Neuronal stem cell (in vitro differentiated cells): Measurements from ENCODE around the gene TMCO6.

Experiments
- DNase-seq: peaks from one replicate; pipeline ENCODE4 v3.0.0-alpha.2; 2013; ENCODE audit warnings: low spot score
- H2AFZ ChIP-seq: one replicate; pipeline ENCODE4 v1.6.1; 2013; ENCODE audit warnings: mild to moderate bottlenecking, low read length, inconsistent platforms
- H2AK5ac ChIP-seq: 2 replicates; pipeline ENCODE4 v1.6.1; 2013; ENCODE audit warnings: low read depth, mild to moderate bottlenecking, inconsistent platforms, low read length, moderate library complexity, mixed read lengths
- H2BK120ac ChIP-seq: 2 replicates; pipeline ENCODE4 v1.6.1; 2013; ENCODE audit warnings: low read depth, mild to moderate bottlenecking, inconsistent platforms, low read length, moderate library complexity, mixed read lengths
- H2BK12ac ChIP-seq: one replicate; pipeline ENCODE4 v1.6.1; 2013; ENCODE audit warnings: low read length, inconsistent platforms
- H2BK15ac ChIP-seq: 2 replicates; pipeline ENCODE4 v1.6.1; 2013; ENCODE audit warnings: mild to moderate bottlenecking, low read length, inconsistent platforms, mixed read lengths
- H2BK5ac ChIP-seq: one replicate; pipeline ENCODE4 v1.6.1; 2013; ENCODE audit warnings: inconsistent platforms, mild to moderate bottlenecking, low read length, moderate library complexity
- H3K14ac ChIP-seq: one replicate; pipeline ENCODE4 v1.6.1; 2013; ENCODE audit warnings: low read length, inconsistent platforms
- H3K18ac ChIP-seq: 2 replicates; pipeline ENCODE4 v1.6.1; 2013; ENCODE audit warnings: low read length, inconsistent platforms
- H3K23ac ChIP-seq: 2 replicates; pipeline ENCODE4 v1.6.1; 2013; ENCODE audit warnings: low read depth, mild to moderate bottlenecking, mixed read lengths, low read length, inconsistent platforms; ENCODE audit not compliant: poor library complexity
- H3K27ac ChIP-seq: replicated peaks from 3 replicates; pipeline ENCODE4 v1.5.1; 2013; ENCODE audit warnings: low read length, inconsistent platforms
- H3K27me3 ChIP-seq, 3 experiments: 2 replicates each; pipeline ENCODE4 v1.6.1; 2013; ENCODE audit warnings: low read length in 3 of 3, mild to moderate bottlenecking in 2 of 3, inconsistent platforms in 1 of 3, low read depth in 1 of 3, mixed read lengths in 1 of 3, moderate library complexity in 1 of 3; ENCODE audit not compliant: control insufficient read depth in 3 of 3, insufficient read depth in 3 of 3
- H3K36me3 ChIP-seq, 2 donors: replicated peaks in 1 of 2; 2 replicates each; pipeline ENCODE4 v1.6.1; 2013; ENCODE audit warnings: low read length in 2 of 2; ENCODE audit not compliant: control insufficient read depth in 2 of 2, insufficient read depth in 2 of 2
- H3K4ac ChIP-seq: 2 replicates; pipeline ENCODE4 v1.6.1; 2013; ENCODE audit warnings: inconsistent platforms, mild to moderate bottlenecking, low read length, moderate library complexity
- H3K4me1 ChIP-seq, 2 donors: 1 replicate in 1 of 2; 2 replicates in 1 of 2; pipeline ENCODE4 v1.6.1; 2013; ENCODE audit warnings: low read length in 2 of 2, low read depth in 1 of 2; ENCODE audit not compliant: control insufficient read depth in 2 of 2, insufficient read depth in 1 of 2
- H3K4me2 ChIP-seq: one replicate; pipeline ENCODE4 v1.6.1; 2013; ENCODE audit warnings: mild to moderate bottlenecking, low read length, inconsistent platforms; ENCODE audit not compliant: insufficient read depth, poor library complexity, severe bottlenecking
- H3K4me3 ChIP-seq, 2 donors: 2 replicates each; pipeline ENCODE4 v1.5.1; 2013; ENCODE audit warnings: low read length in 2 of 2, mild to moderate bottlenecking in 2 of 2, inconsistent platforms in 1 of 2, moderate library complexity in 1 of 2
- H3K79me1 ChIP-seq: one replicate; pipeline ENCODE4 v1.6.1; 2013; ENCODE audit warnings: low read depth, mild to moderate bottlenecking, inconsistent platforms, low read length, moderate library complexity
- H3K9ac ChIP-seq: one replicate; pipeline ENCODE4 v1.6.1; 2013; ENCODE audit warnings: mild to moderate bottlenecking, low read depth, low read length, inconsistent platforms; ENCODE audit not compliant: poor library complexity
- H3K9me3 ChIP-seq, 2 donors: replicated peaks in 1 of 2; 2 replicates each; pipeline versions ENCODE3 to v1.6.1; 2013; ENCODE audit warnings: low read length in 2 of 2, mild to moderate bottlenecking in 2 of 2, inconsistent platforms in 1 of 2, low read depth in 1 of 2, mixed read lengths in 1 of 2, moderate library complexity in 1 of 2; ENCODE audit not compliant: control insufficient read depth in 2 of 2, insufficient read depth in 1 of 2
- H4K8ac ChIP-seq: one replicate; pipeline ENCODE4 v1.6.1; 2013; ENCODE audit warnings: low read depth, mild to moderate bottlenecking, inconsistent platforms, low read length, moderate library complexity
- H4K91ac ChIP-seq: one replicate; pipeline ENCODE4 v1.6.1; 2013; ENCODE audit warnings: low read length, low read depth, mild to moderate bottlenecking, inconsistent platforms; ENCODE audit not compliant: poor library complexity
- WGBS, 2 donors: extraction: QIAGEN DNeasy Blood & Tissue Kit; methylation state at CpG; one replicate each; pipeline ENCODE4 v1.1.7; 2013; ENCODE audit warnings: missing lambda C conversion rate in 2 of 2, mixed read lengths in 1 of 2; ENCODE audit not compliant: insufficient read length in 2 of 2, insufficient replicate concordance in 1 of 2; ENCODE audit errors: extremely low coverage in 2 of 2; 5-methylcytosine and 5-hydroxymethylcytosine counted together

TMCO6 gene

DNA sequence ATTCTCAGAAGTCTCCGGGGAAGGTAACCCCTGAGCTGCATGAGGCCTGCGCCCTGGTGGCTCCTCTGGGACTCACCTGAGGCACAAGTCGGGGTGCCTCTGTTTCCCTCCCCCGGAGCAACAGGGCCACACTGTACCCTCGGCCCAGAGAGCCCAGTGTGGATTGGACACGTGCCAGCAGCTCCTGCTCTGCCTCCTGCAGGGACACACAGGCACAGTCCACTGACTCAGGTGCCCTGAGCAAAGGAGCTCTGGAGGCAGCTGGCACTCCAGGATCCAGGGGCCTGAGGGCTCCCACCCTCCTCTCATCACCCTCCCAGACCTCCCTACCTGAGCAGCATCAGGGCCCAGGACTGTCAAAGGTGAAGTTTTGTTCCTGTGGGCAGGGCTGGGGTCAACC lies 45.1 kb upstream of the TMCO6 start:
- Histone ChIP-seq H3K18ac (no peak overlapping the region), H2AK5ac (peak overlapping the region; percentile 56), H2BK15ac (no peak overlapping the region), H4K91ac (no peak overlapping the region), H3K79me1 (no peaks in the 10 kb centered on the region), H2BK12ac (no peak overlapping the region), H3K36me3 (no peaks in the 10 kb centered on the region), H3K9me3 (no peaks in the 10 kb centered on the region), H3K4me3 (peak overlapping the region in 1 of 2 donors; percentile 64), H3K4me2 (no peak overlapping the region), H4K8ac (no peak overlapping the region), H3K4me1 (peaks cover 0 to 1% of the 10 kb centered on the region in 2 donors), H3K9ac (peak overlapping the region; percentile 3), H3K4ac (no peak overlapping the region), H3K27me3 (peaks cover 0 to 9% (median 0%) of the 10 kb centered on the region in 3 experiments), H2AFZ (no peak overlapping the region), H2BK5ac (no peak overlapping the region), H2BK120ac (no peak overlapping the region), H3K14ac (no peak overlapping the region), H3K27ac (no peak overlapping the region), H3K23ac (no peak overlapping the region)
- no peak for DNase-seq
- WGBS, 2 donors, result no CpG with 5 or more reads among the region's 6 CpGs

DNA sequence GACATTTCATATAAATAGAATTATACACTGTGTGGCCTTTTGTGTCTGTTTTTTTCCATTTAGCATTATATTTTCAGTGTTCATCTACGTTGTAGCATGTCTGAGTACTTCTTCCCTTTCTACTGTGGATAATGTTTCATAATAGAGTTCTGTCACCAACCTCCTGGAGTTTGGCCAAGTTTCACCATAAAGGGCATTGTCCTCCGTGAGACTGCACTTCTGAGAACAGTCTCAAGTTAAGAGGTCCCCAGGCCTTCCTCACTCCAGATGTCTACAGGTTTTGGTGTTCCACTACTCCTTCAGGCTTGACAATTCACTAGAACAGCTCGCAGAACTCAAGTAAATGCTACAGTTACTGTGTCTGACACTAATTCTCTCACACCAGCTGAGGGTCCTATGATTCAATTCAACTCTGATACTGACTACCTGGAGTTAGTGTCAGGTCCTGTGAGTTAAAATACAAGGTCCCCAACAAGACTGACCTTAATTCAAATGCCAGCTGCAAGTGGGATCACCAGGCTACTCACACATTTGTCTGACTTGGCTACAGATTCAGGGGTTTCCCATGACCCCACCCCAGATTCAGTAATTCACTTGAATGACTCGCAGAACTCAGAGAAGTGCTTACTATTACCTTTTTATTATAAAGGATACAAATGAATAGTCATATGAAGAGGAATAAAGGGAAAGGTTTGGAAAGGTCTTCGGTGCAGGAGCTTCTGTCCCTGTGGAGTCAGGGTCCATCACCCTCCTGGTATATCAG lies 43.5 kb upstream of the TMCO6 start:
- Histone ChIP-seq H2BK12ac (no peak overlapping the region), H3K4me3 (no peak overlapping the region), H3K18ac (no peak overlapping the region), H3K14ac (no peak overlapping the region), H3K27ac (no peak overlapping the region), H4K8ac (no peak overlapping the region), H3K4ac (no peak overlapping the region), H3K4me1 (no peaks in the 10 kb centered on the region), H3K79me1 (no peaks in the 10 kb centered on the region), H3K9me3 (no peaks in the 10 kb centered on the region), H3K23ac (no peak overlapping the region), H3K27me3 (peaks cover 0 to 6% (median 0%) of the 10 kb centered on the region in 3 experiments), H3K4me2 (no peak overlapping the region), H2AFZ (no peak overlapping the region), H4K91ac (no peak overlapping the region), H2AK5ac (no peak overlapping the region), H2BK15ac (no peak overlapping the region), H3K36me3 (no peaks in the 10 kb centered on the region), H3K9ac (no peak overlapping the region), H2BK5ac (no peak overlapping the region), H2BK120ac (no peak overlapping the region)
- WGBS, 2 donors, result no CpG with 5 or more reads among the region's 5 CpGs
- DNase-seq, result no peak

DNA sequence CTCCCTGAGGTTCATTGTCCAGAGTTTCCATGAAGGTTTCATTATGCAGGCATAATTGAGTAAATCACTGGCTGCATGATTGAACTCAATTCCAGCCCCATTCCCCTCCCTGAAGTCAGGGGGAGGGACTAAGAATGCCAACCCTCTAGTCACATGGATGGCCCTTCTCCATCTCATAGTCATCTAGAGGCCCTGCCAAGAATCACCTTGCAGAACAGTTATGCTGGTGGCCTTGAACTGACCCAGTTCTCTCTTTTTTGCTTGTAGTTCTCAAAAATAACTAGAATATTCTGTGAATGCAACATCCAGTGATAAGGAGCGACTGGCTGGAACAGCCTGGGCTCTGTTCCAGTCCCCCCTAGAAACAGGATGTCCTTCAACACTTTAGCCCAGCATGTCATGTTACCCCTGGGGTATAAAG lies 42.9 kb upstream of the TMCO6 start:
- H3K23ac ChIP-seq, result no peak overlapping the region
- H3K4me2 ChIP-seq, result no peak overlapping the region
- no peak overlapping the region for H2AFZ ChIP-seq
- H3K36me3 ChIP-seq, result no peaks in the 10 kb centered on the region
- no peak overlapping the region for H2BK12ac ChIP-seq
- H3K14ac ChIP-seq, result no peak overlapping the region
- H3K27me3 ChIP-seq, result peaks cover 0 to 10% (median 0%) of the 10 kb centered on the region in 3 experiments
- H2BK15ac ChIP-seq, result no peak overlapping the region
- WGBS, 2 donors, result no CpG with 5 or more reads among the region's 1 CpG
- no peak overlapping the region for H4K8ac ChIP-seq
- no peak overlapping the region for H4K91ac ChIP-seq
- H3K79me1 ChIP-seq, result no peaks in the 10 kb centered on the region
- H3K18ac ChIP-seq, result no peak overlapping the region
- H2BK120ac ChIP-seq, result no peak overlapping the region
- no peak overlapping the region for H3K4ac ChIP-seq
- no peak overlapping the region for H3K9ac ChIP-seq
- H3K27ac ChIP-seq, result no peak overlapping the region
- no peak overlapping the region for H2BK5ac ChIP-seq
- no peaks in the 10 kb centered on the region for H3K9me3 ChIP-seq
- no peak for DNase-seq
- no peak overlapping the region for H2AK5ac ChIP-seq
- H3K4me3 ChIP-seq, result no peak overlapping the region
- H3K4me1 ChIP-seq, result no peaks in the 10 kb centered on the region

DNA sequence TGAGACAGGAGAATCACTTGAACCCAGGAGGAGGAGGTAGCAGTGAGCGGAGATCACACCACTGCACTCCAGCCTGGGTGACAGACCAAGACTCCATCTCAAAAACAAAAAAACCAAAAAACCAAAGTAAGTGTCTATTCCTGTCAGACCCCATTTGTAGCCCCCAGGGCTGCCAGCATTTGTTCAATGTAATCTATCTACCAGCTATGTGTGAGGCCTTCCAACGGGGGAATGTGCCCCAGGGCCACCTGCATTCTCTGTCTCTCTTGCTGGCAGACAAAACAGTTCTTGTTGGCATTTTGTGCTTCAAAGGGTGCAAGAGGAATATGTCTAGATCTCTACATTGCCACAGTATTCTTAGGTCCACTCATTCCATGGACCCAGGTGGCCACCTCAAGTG lies 40.4 kb upstream of the TMCO6 start:
- Histone ChIP-seq H2BK120ac (no peak overlapping the region), H2BK5ac (no peak overlapping the region), H2AK5ac (no peak overlapping the region), H4K8ac (no peak overlapping the region), H2BK12ac (no peak overlapping the region), H3K4ac (no peak overlapping the region), H3K4me1 (no peaks in the 10 kb centered on the region), H3K4me3 (no peak overlapping the region), H3K36me3 (no peaks in the 10 kb centered on the region), H3K14ac (no peak overlapping the region), H3K9me3 (peaks cover 0 to 2% of the 10 kb centered on the region in 2 donors), H3K9ac (no peak overlapping the region), H3K27me3 (peaks cover 0 to 10% (median 0%) of the 10 kb centered on the region in 3 experiments), H4K91ac (no peak overlapping the region), H3K79me1 (no peaks in the 10 kb centered on the region), H3K4me2 (no peak overlapping the region), H2AFZ (no peak overlapping the region), H3K27ac (no peak overlapping the region), H3K18ac (no peak overlapping the region), H2BK15ac (no peak overlapping the region), H3K23ac (no peak overlapping the region)
- WGBS, 2 donors, result no CpG with 5 or more reads among the region's 2 CpGs
- DNase-seq, result no peak
